Hair follicle dermal papilla cell (primary cell): ENCODE results near the gene ARHGAP25. TPM values are rescaled to one million over a fixed set of nuclear protein-coding genes. Genes with fewer than 3 reads are reported as not detected.

ENCODE experiments used
- total RNA-seq: library from RNA; depleted of rRNA; stranded (reverse); fragments of >200 nt; gene quantifications from 2 replicates; pipeline ENCODE4 v1.2.3, GENCODE V29; 2012

The ARHGAP25 gene, protein sequence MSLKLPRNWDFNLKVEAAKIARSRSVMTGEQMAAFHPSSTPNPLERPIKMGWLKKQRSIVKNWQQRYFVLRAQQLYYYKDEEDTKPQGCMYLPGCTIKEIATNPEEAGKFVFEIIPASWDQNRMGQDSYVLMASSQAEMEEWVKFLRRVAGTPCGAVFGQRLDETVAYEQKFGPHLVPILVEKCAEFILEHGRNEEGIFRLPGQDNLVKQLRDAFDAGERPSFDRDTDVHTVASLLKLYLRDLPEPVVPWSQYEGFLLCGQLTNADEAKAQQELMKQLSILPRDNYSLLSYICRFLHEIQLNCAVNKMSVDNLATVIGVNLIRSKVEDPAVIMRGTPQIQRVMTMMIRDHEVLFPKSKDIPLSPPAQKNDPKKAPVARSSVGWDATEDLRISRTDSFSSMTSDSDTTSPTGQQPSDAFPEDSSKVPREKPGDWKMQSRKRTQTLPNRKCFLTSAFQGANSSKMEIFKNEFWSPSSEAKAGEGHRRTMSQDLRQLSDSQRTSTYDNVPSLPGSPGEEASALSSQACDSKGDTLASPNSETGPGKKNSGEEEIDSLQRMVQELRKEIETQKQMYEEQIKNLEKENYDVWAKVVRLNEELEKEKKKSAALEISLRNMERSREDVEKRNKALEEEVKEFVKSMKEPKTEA
- 0.49 and 1.3 TPM in 2 replicates for total RNA-seq

GRCh38 chr2:68734688-68735525 is at the start of gene ARHGAP25:
Gene ARHGAP25 (plus strand): TSS chr2:68734811. CDS start chr2:68735200, 389 bp downstream.

GRCh38 chr2:68871159-68871764 is 136.7 kb downstream of the ARHGAP25 start, which contains the start of gene BMP10:
Gene BMP10 (minus strand): TSS chr2:68871397. CDS start chr2:68871358, 39 bp downstream.

Other genes starting within 250 kb of the ARHGAP25 start
- not detected in 2 replicates for gene PROKR1, start 91.2 kb upstream of the ARHGAP25 start, total RNA-seq
- not detected in 2 replicates for gene BMP10, start 136.6 kb downstream of the ARHGAP25 start, total RNA-seq
- gene GKN2, start 218.1 kb downstream of the ARHGAP25 start, total RNA-seq: not detected in 2 replicates
- gene GKN1, start 239.8 kb downstream of the ARHGAP25 start, total RNA-seq: not detected in 2 replicates